Measurements from ENCODE around the gene SLC4A3. TPM values are rescaled to one million over a fixed set of nuclear protein-coding genes. Genes with fewer than 3 reads are reported as not detected.

SLC4A3 gene
- total and polyA plus RNA-seq, 2 of the 13 experiments (the other 11 are each of a cell fraction or from before 2014, with no cell fraction given) = 0.18 to 0.95 TPM

GRCh38 chr2:219618733-219619122, 8.7 kb upstream of the SLC4A3 start (continued):
- TF ChIP-seq, protein P1, sequence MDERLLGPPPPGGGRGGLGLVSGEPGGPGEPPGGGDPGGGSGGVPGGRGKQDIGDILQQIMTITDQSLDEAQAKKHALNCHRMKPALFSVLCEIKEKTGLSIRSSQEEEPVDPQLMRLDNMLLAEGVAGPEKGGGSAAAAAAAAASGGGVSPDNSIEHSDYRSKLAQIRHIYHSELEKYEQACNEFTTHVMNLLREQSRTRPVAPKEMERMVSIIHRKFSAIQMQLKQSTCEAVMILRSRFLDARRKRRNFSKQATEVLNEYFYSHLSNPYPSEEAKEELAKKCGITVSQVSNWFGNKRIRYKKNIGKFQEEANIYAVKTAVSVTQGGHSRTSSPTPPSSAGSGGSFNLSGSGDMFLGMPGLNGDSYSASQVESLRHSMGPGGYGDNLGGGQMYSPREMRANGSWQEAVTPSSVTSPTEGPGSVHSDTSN (CRISPR knock-in tag; IDR thresholded peaks at IDR 0.05) = no peak
- TF ChIP-seq ZNF124 (CRISPR knock-in tag; IDR thresholded peaks at IDR 0.05) = no peak
- peak; percentile 47; the same call in 1 of the 2 replicates for TF ChIP-seq HNF4G (IDR thresholded peaks at IDR 0.05; ENCODE audit: borderline replicate concordance, low read depth, low read length)
- TF ChIP-seq HNF4G (CRISPR knock-in tag; IDR thresholded peaks at IDR 0.05; ENCODE audit: borderline replicate concordance, low read depth) = no peak
- TF ChIP-seq PITX1 (CRISPR knock-in tag; IDR thresholded peaks at IDR 0.05) = 0 out of 2 replicates have a peak, but pooled peaks have one; percentile 47
- no peak for TF ChIP-seq SRF (IDR thresholded peaks at IDR 0.05; ENCODE audit: low read depth, low read length)
- TF ChIP-seq ZNF713 (CRISPR knock-in tag; IDR thresholded peaks at IDR 0.05) = no peak
- no peak for TF ChIP-seq ZNF781 (CRISPR knock-in tag; IDR thresholded peaks at IDR 0.05; ENCODE audit: borderline replicate concordance, not compliant biosample characterization)
- no peak for TF ChIP-seq ZNF839 (CRISPR knock-in tag; IDR thresholded peaks at IDR 0.05; ENCODE audit: borderline replicate concordance)
- TF ChIP-seq, protein P2, sequence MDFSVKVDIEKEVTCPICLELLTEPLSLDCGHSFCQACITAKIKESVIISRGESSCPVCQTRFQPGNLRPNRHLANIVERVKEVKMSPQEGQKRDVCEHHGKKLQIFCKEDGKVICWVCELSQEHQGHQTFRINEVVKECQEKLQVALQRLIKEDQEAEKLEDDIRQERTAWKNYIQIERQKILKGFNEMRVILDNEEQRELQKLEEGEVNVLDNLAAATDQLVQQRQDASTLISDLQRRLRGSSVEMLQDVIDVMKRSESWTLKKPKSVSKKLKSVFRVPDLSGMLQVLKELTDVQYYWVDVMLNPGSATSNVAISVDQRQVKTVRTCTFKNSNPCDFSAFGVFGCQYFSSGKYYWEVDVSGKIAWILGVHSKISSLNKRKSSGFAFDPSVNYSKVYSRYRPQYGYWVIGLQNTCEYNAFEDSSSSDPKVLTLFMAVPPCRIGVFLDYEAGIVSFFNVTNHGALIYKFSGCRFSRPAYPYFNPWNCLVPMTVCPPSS (IDR thresholded peaks at IDR 0.05) = no peak
- TF ChIP-seq POLR2AphosphoS5 (IDR thresholded peaks at IDR 0.05; ENCODE audit: low read depth, low read length) = no peak
- no peak for TF ChIP-seq ZNF503 (CRISPR knock-in tag; IDR thresholded peaks at IDR 0.05)
- TF ChIP-seq ZNF235 (CRISPR knock-in tag; IDR thresholded peaks at IDR 0.05; ENCODE audit: borderline replicate concordance) = no peak
- no peak for TF ChIP-seq ZNF746 (CRISPR knock-in tag; IDR thresholded peaks at IDR 0.05)
- TF ChIP-seq ZNF484 (CRISPR knock-in tag; IDR thresholded peaks at IDR 0.05; ENCODE audit: borderline replicate concordance, low read depth) = no peak
- TF ChIP-seq ATAD3A (CRISPR knock-in tag; IDR thresholded peaks at IDR 0.05) = no peak
- no peak for TF ChIP-seq CEBPG (CRISPR knock-in tag; IDR thresholded peaks at IDR 0.05)
- TF ChIP-seq NCOA1 (CRISPR knock-in tag; IDR thresholded peaks at IDR 0.05) = no peak
- TF ChIP-seq NR2F6 (IDR thresholded peaks at IDR 0.05) = peak; percentile 84
- peak; percentile 74; the same call in 1 of the 2 replicates for TF ChIP-seq NR2F6 (CRISPR knock-in tag; IDR thresholded peaks at IDR 0.05)
- TF ChIP-seq, protein P3, sequence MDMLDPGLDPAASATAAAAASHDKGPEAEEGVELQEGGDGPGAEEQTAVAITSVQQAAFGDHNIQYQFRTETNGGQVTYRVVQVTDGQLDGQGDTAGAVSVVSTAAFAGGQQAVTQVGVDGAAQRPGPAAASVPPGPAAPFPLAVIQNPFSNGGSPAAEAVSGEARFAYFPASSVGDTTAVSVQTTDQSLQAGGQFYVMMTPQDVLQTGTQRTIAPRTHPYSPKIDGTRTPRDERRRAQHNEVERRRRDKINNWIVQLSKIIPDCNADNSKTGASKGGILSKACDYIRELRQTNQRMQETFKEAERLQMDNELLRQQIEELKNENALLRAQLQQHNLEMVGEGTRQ (IDR thresholded peaks at IDR 0.05; ENCODE audit: low read depth, low read length) = no peak
- TF ChIP-seq, protein P3 (CRISPR knock-in tag; IDR thresholded peaks at IDR 0.05; ENCODE audit: borderline replicate concordance) = no peak
- no peak for TF ChIP-seq HDAC6 (IDR thresholded peaks at IDR 0.05; ENCODE audit: low read depth, low read length)
- TF ChIP-seq STAT5B (CRISPR knock-in tag; IDR thresholded peaks at IDR 0.05) = no peak
- TF ChIP-seq KLF13 (CRISPR knock-in tag; IDR thresholded peaks at IDR 0.05) = no peak
- TF ChIP-seq ZNF225 (CRISPR knock-in tag; IDR thresholded peaks at IDR 0.05) = no peak
- no peak for TF ChIP-seq ZNF550 (CRISPR knock-in tag; IDR thresholded peaks at IDR 0.05; ENCODE audit: borderline replicate concordance)
